Astrocyte (in vitro differentiated cells and primary cell): ENCODE measurements around the gene DNAH2.

Source experiments
- EZH2 ChIP-seq: IDR thresholded peaks from 2 replicates; pipeline ENCODE4 v1.6.1; 2012; ENCODE audit warnings: mild to moderate bottlenecking, low read length, inconsistent platforms; ENCODE audit not compliant: insufficient read depth
- TF ChIP-seq, protein P1 (sequence below): IDR thresholded peaks from 2 replicates; pipeline ENCODE4 v1.5.1; 2011; ENCODE audit warnings: low read depth, mild to moderate bottlenecking, inconsistent platforms, low read length, moderate library complexity; ENCODE audit not compliant: insufficient read depth

DNA sequence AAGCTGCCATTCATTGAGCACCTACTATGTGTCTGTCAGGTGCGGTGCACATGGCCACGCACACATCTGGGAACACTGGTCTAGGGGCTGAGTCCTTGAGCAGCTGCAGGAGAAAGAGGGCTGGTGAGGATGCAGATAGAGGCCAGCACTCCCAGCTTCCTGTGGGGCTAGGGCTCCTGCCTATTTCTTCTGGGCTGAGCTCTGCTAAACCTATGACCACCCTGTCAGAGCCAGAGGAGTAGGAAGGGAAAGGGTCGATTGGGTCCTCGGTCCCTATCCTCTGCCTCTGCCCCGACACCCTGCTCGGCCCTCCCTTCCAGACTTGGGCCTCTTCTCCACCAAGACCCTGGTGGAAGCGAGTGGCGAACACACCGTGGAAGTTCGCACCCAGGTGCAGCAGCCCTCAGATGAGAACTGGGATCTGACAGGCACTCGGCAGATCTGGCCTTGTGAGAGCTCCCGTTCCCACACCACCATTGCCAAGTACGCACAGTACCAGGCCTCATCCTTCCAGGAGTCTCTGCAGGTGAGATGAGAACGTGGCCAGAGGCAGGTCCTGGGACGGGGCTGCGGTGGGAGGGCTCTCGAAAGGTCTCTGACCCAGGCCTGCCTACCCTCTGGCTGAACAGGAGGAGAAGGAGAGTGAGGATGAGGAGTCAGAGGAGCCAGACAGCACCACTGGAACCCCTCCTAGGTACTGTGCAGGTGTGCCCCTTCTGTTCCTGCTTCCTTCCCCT is 133.3 kb downstream of the DNAH2 start:
- TF ChIP-seq, protein P1, sequence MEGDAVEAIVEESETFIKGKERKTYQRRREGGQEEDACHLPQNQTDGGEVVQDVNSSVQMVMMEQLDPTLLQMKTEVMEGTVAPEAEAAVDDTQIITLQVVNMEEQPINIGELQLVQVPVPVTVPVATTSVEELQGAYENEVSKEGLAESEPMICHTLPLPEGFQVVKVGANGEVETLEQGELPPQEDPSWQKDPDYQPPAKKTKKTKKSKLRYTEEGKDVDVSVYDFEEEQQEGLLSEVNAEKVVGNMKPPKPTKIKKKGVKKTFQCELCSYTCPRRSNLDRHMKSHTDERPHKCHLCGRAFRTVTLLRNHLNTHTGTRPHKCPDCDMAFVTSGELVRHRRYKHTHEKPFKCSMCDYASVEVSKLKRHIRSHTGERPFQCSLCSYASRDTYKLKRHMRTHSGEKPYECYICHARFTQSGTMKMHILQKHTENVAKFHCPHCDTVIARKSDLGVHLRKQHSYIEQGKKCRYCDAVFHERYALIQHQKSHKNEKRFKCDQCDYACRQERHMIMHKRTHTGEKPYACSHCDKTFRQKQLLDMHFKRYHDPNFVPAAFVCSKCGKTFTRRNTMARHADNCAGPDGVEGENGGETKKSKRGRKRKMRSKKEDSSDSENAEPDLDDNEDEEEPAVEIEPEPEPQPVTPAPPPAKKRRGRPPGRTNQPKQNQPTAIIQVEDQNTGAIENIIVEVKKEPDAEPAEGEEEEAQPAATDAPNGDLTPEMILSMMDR = no peak
- no peak for TF ChIP-seq EZH2
